Peyer's patch (tissue), 4 donors: ENCODE data around the gene FHOD3. TPM values are rescaled to one million over a fixed set of nuclear protein-coding genes. Genes with fewer than 3 reads are reported as not detected.

Experiments used
- DNase-seq, 3 donors: peaks; one replicate each; pipeline ENCODE4 v3.0.0-alpha.2; 2017 to 2019
- H3K27ac ChIP-seq, 4 donors: fragments of 200-600 bp; sonication (generic); one replicate each; pipeline ENCODE4 v1.5.1; 2016 to 2019
- H3K27me3 ChIP-seq, 2 donors: fragments of 200-600 bp; sonication (generic); one replicate each; pipeline ENCODE4 v1.5.1; 2019
- H3K36me3 ChIP-seq, 3 donors: fragments of 200-600 bp; sonication (generic); one replicate each; pipeline ENCODE4 v1.5.1; 2016 to 2019
- H3K4me1 ChIP-seq, 4 donors: fragments of 200-600 bp; sonication (generic); one replicate each; pipeline ENCODE4 v1.5.1; 2016 to 2019
- H3K4me3 ChIP-seq, 4 donors: fragments of 200-600 bp; sonication (generic); 1 replicate in 3 of 4; 2 replicates in 1 of 4; pipeline ENCODE4 v1.5.1; 2016 to 2019; ENCODE audit warnings: mild to moderate bottlenecking in 1 of 4
- H3K9me3 ChIP-seq, 4 donors: fragments of 200-600 bp; sonication (generic); one replicate each; pipeline ENCODE4 v1.5.1; 2016 to 2019; ENCODE audit warnings: mild to moderate bottlenecking in 1 of 4
- POLR2A ChIP-seq, 2 donors: fragments of 450-650 bp; IDR thresholded peaks; one replicate each; pipeline ENCODE4 v1.5.1; 2017; ENCODE audit warnings: antibody characterized with exemption in 2 of 2, mild to moderate bottlenecking in 2 of 2, moderate library complexity in 2 of 2
- total RNA-seq, 4 donors: library from RNA; depleted of rRNA; stranded (reverse); fragments of >200 nt; gene quantifications; one replicate each; pipeline ENCODE4 v1.1.0, GENCODE V29; 2016
- TF ChIP-seq, protein P1 (sequence below), 6 experiments: fragments of 450-650 bp in 4 of 6; fragments of 200-600 bp in 2 of 6; sonication (generic) in 1 of 6; IDR thresholded peaks; one replicate each; pipeline ENCODE4 v1.5.1; 2017 to 2019; ENCODE audit warnings: antibody characterized with exemption in 6 of 6, mild to moderate bottlenecking in 3 of 6, moderate library complexity in 1 of 6

Gene FHOD3
- total RNA-seq, 4 donors from 2014 or later, result 0.53 to 10.7 (median 4.6) TPM

DNA sequence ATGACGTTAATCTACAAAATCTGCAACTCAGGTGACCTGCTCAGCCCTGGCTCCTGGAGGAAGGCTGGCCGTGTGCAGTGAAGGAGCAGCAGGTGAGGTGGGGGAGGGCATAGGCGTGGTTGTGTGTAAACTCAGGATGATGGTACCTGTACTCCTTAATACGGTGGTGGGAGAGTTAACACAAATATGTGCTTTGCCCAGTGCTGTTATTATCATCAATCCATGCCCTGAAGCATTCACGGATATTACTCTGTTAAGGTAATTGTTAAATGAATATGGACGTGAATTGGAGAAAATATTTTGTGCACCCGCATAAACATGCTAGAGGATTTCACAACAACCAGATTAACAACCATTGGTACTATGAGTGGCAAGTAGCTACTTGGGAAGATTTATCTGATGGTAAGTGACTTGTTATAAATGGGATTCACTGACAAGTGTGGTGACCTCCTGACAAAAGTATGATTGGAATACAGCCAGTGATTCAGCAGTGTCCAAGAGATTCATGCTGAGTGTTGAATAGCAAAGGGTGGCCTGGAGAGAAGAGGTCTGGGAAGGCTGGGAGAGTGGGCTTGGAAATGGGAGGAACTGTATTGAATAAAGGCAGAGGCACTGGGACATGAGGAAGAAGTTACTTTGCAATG, 337.2 kb downstream of the FHOD3 start:
- no peaks in the 10 kb centered on the region for H3K9me3 ChIP-seq

DNA sequence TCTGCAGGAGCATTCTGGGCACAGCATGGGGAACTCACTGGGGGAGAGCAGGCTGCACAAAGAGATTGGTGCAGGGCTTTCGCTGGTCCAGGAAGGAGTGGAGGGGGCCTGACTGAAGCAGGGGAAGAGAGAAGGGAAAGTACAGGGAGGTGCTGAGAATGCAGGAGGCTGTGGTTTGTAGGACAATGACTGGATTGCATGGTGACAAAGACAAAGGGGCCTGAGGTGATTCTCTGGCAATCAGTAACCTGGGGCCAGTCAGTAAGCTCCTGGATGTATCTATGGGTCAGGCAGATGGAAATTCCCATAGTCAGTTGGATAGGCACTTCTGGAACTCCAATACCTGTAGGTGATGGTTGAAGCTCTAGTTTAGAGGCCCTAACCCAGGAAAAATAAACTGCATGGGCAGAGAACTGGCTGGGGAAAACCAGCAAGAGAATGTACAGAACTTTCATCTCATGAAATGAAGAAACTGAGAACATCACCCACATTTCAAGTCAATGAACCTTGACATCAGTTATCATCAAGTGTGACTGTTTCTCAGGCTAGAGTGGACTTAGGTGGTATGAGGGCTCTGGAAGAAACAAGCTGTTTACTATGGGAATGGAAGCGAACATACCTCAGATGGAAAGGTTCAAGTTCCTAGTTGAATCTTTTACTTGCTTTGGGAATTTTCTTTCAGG, 338.0 kb downstream of the FHOD3 start:
- H3K4me3 ChIP-seq, result no peak overlapping the region
- H3K27ac ChIP-seq, result no peak overlapping the region
- no peaks in the 10 kb centered on the region for H3K36me3 ChIP-seq
- DNase-seq, result no peak
- no peaks in the 10 kb centered on the region for H3K4me1 ChIP-seq
- TF ChIP-seq POLR2A (IDR thresholded peaks at IDR 0.05), result no peak
- TF ChIP-seq, protein P1, sequence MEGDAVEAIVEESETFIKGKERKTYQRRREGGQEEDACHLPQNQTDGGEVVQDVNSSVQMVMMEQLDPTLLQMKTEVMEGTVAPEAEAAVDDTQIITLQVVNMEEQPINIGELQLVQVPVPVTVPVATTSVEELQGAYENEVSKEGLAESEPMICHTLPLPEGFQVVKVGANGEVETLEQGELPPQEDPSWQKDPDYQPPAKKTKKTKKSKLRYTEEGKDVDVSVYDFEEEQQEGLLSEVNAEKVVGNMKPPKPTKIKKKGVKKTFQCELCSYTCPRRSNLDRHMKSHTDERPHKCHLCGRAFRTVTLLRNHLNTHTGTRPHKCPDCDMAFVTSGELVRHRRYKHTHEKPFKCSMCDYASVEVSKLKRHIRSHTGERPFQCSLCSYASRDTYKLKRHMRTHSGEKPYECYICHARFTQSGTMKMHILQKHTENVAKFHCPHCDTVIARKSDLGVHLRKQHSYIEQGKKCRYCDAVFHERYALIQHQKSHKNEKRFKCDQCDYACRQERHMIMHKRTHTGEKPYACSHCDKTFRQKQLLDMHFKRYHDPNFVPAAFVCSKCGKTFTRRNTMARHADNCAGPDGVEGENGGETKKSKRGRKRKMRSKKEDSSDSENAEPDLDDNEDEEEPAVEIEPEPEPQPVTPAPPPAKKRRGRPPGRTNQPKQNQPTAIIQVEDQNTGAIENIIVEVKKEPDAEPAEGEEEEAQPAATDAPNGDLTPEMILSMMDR (IDR thresholded peaks at IDR 0.05), result no peak
- H3K27me3 ChIP-seq, result no peaks in the 10 kb centered on the region
- H3K9me3 ChIP-seq, result no peaks in the 10 kb centered on the region

More for the DNA sequence above, 337.2 kb downstream of the FHOD3 start:
- no peak overlapping the region for H3K27ac ChIP-seq
- no peak for TF ChIP-seq POLR2A (IDR thresholded peaks at IDR 0.05)
- TF ChIP-seq, protein P1 (IDR thresholded peaks at IDR 0.05), result no peak
- H3K27me3 ChIP-seq, result no peaks in the 10 kb centered on the region
- DNase-seq, result no peak
- H3K36me3 ChIP-seq, result no peaks in the 10 kb centered on the region
- no peaks in the 10 kb centered on the region for H3K4me1 ChIP-seq
- H3K4me3 ChIP-seq, result no peak overlapping the region

DNA sequence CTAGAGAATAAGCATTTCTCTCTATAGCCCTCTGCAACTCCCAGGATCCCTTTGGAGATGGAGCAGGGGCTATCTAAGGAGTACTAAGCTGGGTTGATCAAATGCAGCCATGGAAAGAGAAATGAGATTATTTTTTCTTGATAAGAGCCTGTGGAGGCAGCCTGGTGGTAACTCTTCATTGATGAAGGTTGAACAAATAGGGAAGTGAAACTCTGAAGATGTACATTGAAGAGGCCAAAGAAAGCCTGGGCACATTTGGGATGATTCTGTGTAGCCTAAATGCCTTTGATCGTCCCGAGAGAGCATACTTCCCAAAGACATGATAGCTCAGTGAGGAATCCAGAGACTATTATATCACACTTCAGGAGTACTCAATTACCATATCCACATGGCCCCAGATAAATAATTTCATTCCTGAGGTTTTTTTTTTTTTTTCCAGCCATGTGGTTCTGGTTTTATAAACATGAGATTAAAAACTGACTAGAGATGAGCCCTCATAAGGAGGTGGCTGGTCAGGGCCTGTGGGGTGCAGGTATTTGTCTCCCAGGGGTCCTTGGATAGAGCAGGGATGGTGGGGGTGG, 338.8 kb downstream of the FHOD3 start:
- Histone ChIP-seq H3K4me1 (no peaks in the 10 kb centered on the region), H3K27ac (no peak overlapping the region), H3K27me3 (no peaks in the 10 kb centered on the region), H3K9me3 (no peaks in the 10 kb centered on the region), H3K4me3 (no peak overlapping the region), H3K36me3 (no peaks in the 10 kb centered on the region)
- DNase-seq, result no peak
- no peak for TF ChIP-seq POLR2A (IDR thresholded peaks at IDR 0.05)
- TF ChIP-seq, protein P1 (IDR thresholded peaks at IDR 0.05), result no peak

DNA sequence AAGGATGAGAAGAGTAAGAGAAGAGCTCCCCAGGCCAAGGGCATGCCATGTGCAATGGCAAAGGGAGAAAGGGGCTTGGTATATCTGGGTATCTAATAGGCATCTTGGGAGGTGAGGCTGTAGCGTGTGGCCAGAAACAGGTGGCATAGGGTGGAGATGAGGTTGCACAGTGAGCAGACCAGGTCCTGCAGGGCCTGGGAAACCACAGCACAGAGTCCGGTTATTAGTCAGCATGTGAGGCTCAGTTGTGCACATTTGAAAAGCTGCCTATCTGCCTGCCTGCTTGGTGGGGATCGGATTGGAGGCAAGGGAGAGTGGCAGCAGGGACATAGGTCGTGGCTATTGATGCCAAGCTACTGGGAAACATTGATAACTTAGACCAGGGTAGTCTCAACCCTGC, 340.7 kb downstream of the FHOD3 start:
- no peak overlapping the region for H3K27ac ChIP-seq
- H3K27me3 ChIP-seq, result no peaks in the 10 kb centered on the region
- H3K4me3 ChIP-seq, result no peak overlapping the region
- TF ChIP-seq, protein P1 (IDR thresholded peaks at IDR 0.05), result no peak
- TF ChIP-seq POLR2A (IDR thresholded peaks at IDR 0.05), result no peak
- no peaks in the 10 kb centered on the region for H3K36me3 ChIP-seq
- no peaks in the 10 kb centered on the region for H3K4me1 ChIP-seq
- DNase-seq, result no peak
- no peaks in the 10 kb centered on the region for H3K9me3 ChIP-seq

DNA sequence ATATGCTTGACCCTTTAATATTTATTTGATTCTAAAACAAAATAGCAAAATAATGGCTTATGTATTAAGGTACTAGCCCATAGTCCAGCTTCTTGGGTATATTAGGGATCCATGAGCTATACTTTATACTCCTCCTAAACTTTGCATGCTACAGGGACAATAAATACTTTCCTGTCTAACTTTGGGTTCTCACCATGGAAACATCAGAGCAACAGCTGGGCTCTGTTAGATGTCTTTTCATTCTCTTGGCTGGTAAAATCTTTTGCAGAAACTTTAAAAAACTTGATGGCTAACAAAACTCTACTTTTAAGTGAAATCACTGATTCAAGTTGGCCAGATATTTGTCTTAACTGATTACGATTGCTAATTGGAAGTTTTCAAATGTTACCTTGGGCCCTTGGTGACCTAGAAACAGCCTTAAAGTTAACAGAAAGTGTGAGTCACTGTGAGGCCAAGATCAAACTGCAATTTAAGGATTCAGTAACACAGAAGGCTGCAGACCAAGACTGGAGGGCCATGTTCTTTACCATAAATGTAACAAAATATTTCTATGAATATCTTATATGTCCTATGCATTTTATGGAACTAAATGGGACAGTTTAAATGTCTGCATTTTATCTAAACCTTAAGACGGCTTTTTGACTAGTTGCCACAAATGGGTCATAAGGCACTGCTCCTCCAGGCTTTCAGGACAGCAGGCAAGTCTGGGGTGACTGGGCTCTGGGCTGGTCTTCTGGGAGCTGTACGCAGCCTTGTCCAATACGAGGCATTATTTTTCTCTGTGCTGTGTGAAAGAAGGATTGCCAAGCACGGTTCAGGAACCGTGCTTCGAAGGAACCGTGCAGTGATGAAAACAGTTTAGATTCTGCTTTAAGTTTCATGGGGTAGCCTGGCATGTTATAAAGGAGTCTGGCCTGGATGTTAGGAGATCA, 342.8 kb downstream of the FHOD3 start:
- H3K27me3 ChIP-seq, result no peaks in the 10 kb centered on the region
- no peak for TF ChIP-seq POLR2A (IDR thresholded peaks at IDR 0.05)
- TF ChIP-seq, protein P1 (IDR thresholded peaks at IDR 0.05), result no peak
- no peak overlapping the region for H3K27ac ChIP-seq

More for the DNA sequence above, 342.8 kb downstream of the FHOD3 start:
- Histone ChIP-seq H3K4me3 (no peak overlapping the region), H3K9me3 (no peaks in the 10 kb centered on the region), H3K36me3 (no peaks in the 10 kb centered on the region), H3K4me1 (no peaks in the 10 kb centered on the region)
- DNase-seq, result no peak
